Nephron progenitor cell (in vitro differentiated cells): ENCODE measurements around the gene CRYGA.

Experiments used
- DNase-seq: peaks from one replicate; pipeline ENCODE4 v3.0.0; 2021
- H3K27ac Mint-ChIP-seq: 2 replicates; pipeline ENCODE4 v1.8.0; 2021; ENCODE audit warnings: mild to moderate bottlenecking, moderate library complexity, mixed read lengths
- H3K27me3 Mint-ChIP-seq: 2 replicates; pipeline ENCODE4 v1.8.0; 2021; ENCODE audit warnings: mild to moderate bottlenecking, low read depth, mixed read lengths; ENCODE audit not compliant: poor library complexity
- H3K36me3 Mint-ChIP-seq: 2 replicates; pipeline ENCODE4 v1.8.0; 2021; ENCODE audit warnings: low read depth, mixed read lengths
- H3K4me1 Mint-ChIP-seq: 2 replicates; pipeline ENCODE4 v1.8.0; 2021; ENCODE audit warnings: mixed read lengths
- H3K4me3 Mint-ChIP-seq: 2 replicates; pipeline ENCODE4 v1.8.0; 2021; ENCODE audit warnings: mild to moderate bottlenecking, moderate library complexity, mixed read lengths
- H3K9me3 Mint-ChIP-seq: 2 replicates; pipeline ENCODE4 v1.8.0; 2021; ENCODE audit warnings: mild to moderate bottlenecking, moderate library complexity, mixed read lengths
- TF ChIP-seq, protein P1 (sequence below): fragments of 200-600 bp; sonication (generic); IDR thresholded peaks from 2 replicates; pipeline ENCODE4 v1.5.0; 2021; ENCODE audit warnings: antibody characterized with exemption

The CRYGA gene

GRCh38 chr2:208195531-208195930, 32.1 kb upstream of the CRYGA start:
- DNase-seq: no peak
- Mint-ChIP-seq H3K27ac (no peak overlapping the region), H3K4me1 (peaks cover 16% of the 10 kb centered on the region), H3K36me3 (no peaks in the 10 kb centered on the region), H3K9me3 (no peaks in the 10 kb centered on the region), H3K4me3 (no peak overlapping the region), H3K27me3 (peaks cover 6% of the 10 kb centered on the region)
- TF ChIP-seq, protein P1, sequence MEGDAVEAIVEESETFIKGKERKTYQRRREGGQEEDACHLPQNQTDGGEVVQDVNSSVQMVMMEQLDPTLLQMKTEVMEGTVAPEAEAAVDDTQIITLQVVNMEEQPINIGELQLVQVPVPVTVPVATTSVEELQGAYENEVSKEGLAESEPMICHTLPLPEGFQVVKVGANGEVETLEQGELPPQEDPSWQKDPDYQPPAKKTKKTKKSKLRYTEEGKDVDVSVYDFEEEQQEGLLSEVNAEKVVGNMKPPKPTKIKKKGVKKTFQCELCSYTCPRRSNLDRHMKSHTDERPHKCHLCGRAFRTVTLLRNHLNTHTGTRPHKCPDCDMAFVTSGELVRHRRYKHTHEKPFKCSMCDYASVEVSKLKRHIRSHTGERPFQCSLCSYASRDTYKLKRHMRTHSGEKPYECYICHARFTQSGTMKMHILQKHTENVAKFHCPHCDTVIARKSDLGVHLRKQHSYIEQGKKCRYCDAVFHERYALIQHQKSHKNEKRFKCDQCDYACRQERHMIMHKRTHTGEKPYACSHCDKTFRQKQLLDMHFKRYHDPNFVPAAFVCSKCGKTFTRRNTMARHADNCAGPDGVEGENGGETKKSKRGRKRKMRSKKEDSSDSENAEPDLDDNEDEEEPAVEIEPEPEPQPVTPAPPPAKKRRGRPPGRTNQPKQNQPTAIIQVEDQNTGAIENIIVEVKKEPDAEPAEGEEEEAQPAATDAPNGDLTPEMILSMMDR: no peak

DNA sequence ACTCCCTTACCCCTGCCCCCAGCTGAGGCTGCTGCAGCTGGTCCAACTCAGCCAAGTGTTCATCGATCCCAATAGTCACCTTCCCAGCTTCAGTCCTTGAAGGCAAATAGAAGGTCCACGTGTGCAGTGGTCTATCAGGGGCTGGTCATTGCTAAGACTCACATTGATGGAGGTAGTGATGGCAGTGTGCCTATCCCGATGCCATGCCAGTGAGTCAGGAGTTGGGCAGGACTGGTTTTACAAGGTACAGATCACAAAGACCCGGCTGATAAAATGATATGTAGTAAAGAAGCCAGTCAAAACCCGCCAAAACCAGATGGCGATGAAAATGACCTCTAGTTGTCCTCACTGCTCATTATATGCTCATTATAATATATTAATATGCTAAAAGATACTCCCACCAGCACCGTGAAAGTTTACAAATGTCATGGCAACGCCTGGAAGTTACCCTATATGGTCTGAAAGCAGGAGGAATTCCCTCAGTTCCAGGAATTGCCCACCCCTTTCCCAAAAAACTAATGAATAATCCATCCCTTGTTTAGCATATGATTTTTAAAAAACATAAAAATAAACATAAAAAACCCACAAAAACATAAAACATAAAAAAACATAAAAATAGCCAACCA, 29.3 kb upstream of the CRYGA start:
- Mint-ChIP-seq H3K4me1 (peaks cover 19% of the 10 kb centered on the region), H3K9me3 (no peaks in the 10 kb centered on the region), H3K4me3 (no peak overlapping the region), H3K27ac (no peak overlapping the region), H3K36me3 (no peaks in the 10 kb centered on the region), H3K27me3 (peaks cover 5% of the 10 kb centered on the region)
- TF ChIP-seq, protein P1: no peak
- DNase-seq: no peak

DNA sequence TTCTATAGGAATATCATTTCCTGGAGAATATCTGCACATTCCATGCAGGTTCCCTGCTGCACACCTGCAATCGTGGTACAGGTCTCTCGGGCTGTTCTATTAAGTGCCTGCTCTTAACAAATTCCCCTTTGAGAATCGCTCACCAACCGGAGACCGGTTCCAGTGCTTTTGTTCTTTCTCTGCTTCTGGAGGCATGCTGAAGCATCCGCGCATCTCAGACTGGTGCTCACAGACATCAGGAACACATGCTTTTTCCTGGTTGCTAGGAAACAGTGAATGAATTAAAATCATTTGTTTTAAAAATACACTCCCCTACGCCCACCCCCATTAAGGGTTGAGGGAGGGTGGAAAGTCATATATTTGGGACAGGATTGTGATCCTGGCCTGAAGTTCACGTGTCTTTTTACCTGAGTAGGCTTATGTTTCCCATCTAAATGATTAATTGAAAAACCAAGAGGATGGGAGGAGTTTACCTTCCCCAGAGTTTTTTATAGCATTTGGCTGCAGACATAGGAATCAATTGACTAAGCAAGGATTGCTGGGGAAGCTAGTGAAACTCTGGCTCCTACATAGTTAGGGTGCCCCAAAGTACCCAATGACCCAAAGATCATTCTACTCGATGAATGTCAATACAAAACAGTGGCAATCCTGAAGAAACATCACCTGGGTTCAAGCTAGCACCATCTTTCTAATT, 26.6 kb upstream of the CRYGA start, which contains the start of gene C2orf80:
Gene C2orf80, minus strand, starts transcription at position 221 of the 694 bp plus-strand sequence. CDS start 3,044 bp downstream, outside the sequence.
- no peak within 1 kb of the TSS for H3K4me3 Mint-ChIP-seq
- peaks cover 19% of the 10 kb centered on the region for H3K4me1 Mint-ChIP-seq
- TF ChIP-seq, protein P1: no peak
- H3K9me3 Mint-ChIP-seq: no peaks in the 10 kb centered on the region
- H3K27me3 Mint-ChIP-seq: peaks cover 5% of the 10 kb centered on the region
- H3K27ac Mint-ChIP-seq: peak within 1 kb of the TSS; percentile 73
- no peaks in the 10 kb centered on the region for H3K36me3 Mint-ChIP-seq
- DNase-seq: no peak

DNA sequence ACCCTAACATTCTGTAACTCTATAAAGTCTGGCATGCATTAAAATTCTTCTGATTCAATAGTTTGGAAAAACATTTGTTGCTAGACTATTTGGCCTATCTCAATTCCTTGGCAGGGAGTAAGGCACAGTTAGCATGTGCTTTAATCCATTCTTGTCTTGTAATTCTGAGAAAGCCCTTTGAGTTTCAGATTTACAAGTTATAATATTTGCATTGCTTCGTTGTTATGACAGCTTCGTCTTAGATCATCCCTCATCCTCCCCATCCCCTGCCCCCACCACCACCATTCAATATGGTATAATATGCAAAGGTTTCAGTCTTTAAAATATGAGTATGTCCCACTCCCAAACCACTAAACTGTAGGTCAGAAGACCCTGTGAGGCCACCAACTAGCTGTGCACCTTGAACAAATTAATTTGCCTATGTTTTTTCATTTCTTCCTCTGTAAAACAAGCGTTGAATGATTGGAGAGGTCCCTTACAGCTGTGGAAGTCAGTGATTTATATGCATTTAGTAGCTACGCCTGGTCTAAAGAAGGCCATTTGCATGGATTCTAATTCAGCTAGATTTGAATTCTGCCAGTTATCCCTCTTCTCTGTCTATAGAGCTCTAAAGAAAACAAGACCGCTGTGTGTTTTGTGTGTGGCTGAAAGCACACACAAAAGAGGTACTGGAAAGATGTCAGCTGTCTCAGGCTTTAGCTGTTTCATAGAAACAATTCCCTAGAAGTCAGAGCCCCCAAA, 25.9 kb upstream of the CRYGA start:
- no peak for DNase-seq
- peaks cover 11% of the 10 kb centered on the region for H3K27me3 Mint-ChIP-seq
- TF ChIP-seq, protein P1: no peak
- H3K4me1 Mint-ChIP-seq: peaks cover 24% of the 10 kb centered on the region
- H3K9me3 Mint-ChIP-seq: no peaks in the 10 kb centered on the region
- H3K4me3 Mint-ChIP-seq: no peak overlapping the region
- H3K36me3 Mint-ChIP-seq: no peaks in the 10 kb centered on the region
- no peak overlapping the region for H3K27ac Mint-ChIP-seq

- H3K4me3 Mint-ChIP-seq: no peak overlapping the region
- TF ChIP-seq, protein P1: no peak
- H3K9me3 Mint-ChIP-seq: no peaks in the 10 kb centered on the region
- H3K27ac Mint-ChIP-seq: no peak overlapping the region
- DNase-seq: no peak
- peaks cover 40% of the 10 kb centered on the region for H3K4me1 Mint-ChIP-seq
- H3K27me3 Mint-ChIP-seq: peaks cover 12% of the 10 kb centered on the region
- H3K36me3 Mint-ChIP-seq: no peaks in the 10 kb centered on the region
These were observed 23.5 kb upstream of the CRYGA start for GRCh38 chr2:208186893-208187292.
